Small intestine (tissue), 7 donors: ENCODE data around the gene SRGAP2C. TPM values are rescaled to one million over a fixed set of nuclear protein-coding genes. Genes with fewer than 3 reads are reported as not detected.
"Not testable (repeated sequence)": the region's sequence is repeated elsewhere in the genome, so short reads cannot be mapped to it uniquely, and the experiment has no call there.

Source experiments
- DNase-seq, 2 donors: peaks; one replicate each; pipeline versions ENCODE4 v3.0.0 to v3.0.0-alpha.2; 2013
- FAIRE-seq: peaks from 2 replicates; lab custom pipeline; 2012; peaks lifted over from hg19 to GRCh38; lab: Jason Lieb, UNC
- H3K27ac ChIP-seq, 3 donors: one replicate each; pipeline ENCODE4 v1.5.1; 2013; ENCODE audit warnings: low read length in 2 of 3, mild to moderate bottlenecking in 2 of 3, control low read depth in 1 of 3, inconsistent platforms in 1 of 3, low read depth in 1 of 3, moderate library complexity in 1 of 3
- H3K27me3 ChIP-seq, 3 donors: one replicate each; pipeline ENCODE4 v1.6.1; 2013; ENCODE audit warnings: low read length in 3 of 3, inconsistent platforms in 1 of 3; ENCODE audit not compliant: control insufficient read depth in 3 of 3, insufficient read depth in 3 of 3
- H3K36me3 ChIP-seq, 3 donors: one replicate each; pipeline ENCODE4 v1.6.1; 2013; ENCODE audit warnings: low read length in 3 of 3, inconsistent platforms in 1 of 3, low read depth in 1 of 3, mild to moderate bottlenecking in 1 of 3, moderate library complexity in 1 of 3; ENCODE audit not compliant: control insufficient read depth in 3 of 3, insufficient read depth in 2 of 3
- H3K4me1 ChIP-seq, 3 donors: one replicate each; pipeline ENCODE4 v1.6.1; 2013; ENCODE audit warnings: low read length in 2 of 3, inconsistent platforms in 1 of 3, low read depth in 1 of 3, mild to moderate bottlenecking in 1 of 3, moderate library complexity in 1 of 3; ENCODE audit not compliant: control insufficient read depth in 3 of 3, insufficient read depth in 2 of 3
- H3K4me3 ChIP-seq, 3 donors: one replicate each; pipeline ENCODE4 v1.5.1; 2013; ENCODE audit warnings: low read length in 3 of 3, control low read depth in 1 of 3, inconsistent platforms in 1 of 3, low read depth in 1 of 3, mild to moderate bottlenecking in 1 of 3, moderate library complexity in 1 of 3
- H3K9me3 ChIP-seq, 2 donors: one replicate each; pipeline ENCODE4 v1.6.1; 2013; ENCODE audit warnings: low read depth in 1 of 2, low read length in 1 of 2; ENCODE audit not compliant: control insufficient read depth in 2 of 2, insufficient read depth in 1 of 2
- WGBS, 3 donors: extraction: QIAGEN DNeasy Blood & Tissue Kit; methylation state at CpG; one replicate each; pipeline ENCODE4 v1.1.7; 2013; 5-methylcytosine and 5-hydroxymethylcytosine counted together
- polyA plus RNA-seq, 4 donors: library from polyadenylated mRNA; stranded (reverse) in 3 of 4; unstranded in 1 of 4; fragments of 200-250 nt in 3 of 4; fragments of 120-200 nt in 1 of 4; gene quantifications; one replicate each; pipeline versions ENCODE4 v1.2.1 to v1.2.3, GENCODE V29; 2013
- donor health status: healthy with polysubstance abuse.
- donor health status: control.
- donor health status: control.
- donor health status: Bipolar disorder and iron deficiency.
- donor health status: healthy.

The SRGAP2C gene
- polyA plus RNA-seq, 4 donors = 1.1 to 3.7 (median 2.2) TPM

DNA sequence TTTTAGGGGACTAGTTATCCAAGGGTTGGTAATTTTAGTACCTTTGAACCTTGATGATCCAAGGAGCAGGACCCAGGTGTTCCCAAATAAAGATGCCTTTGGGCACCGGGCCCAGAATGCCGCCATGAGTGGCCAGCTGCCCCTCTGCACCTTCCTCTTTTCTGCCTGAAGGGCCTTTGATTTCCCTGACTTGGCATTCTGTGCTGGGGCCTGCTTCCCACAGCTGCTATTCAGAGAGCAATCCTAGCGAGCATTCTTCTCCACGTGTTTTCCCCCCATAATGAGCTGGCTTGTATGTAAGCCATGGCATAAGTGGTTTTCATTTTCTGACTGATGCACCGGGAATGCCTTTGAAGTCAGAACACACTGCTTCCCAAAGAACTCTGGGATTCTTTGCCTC lies 184.1 kb downstream of the SRGAP2C start:
- not testable (repeated sequence) for DNase-seq, H3K4me3 ChIP-seq, FAIRE-seq, H3K9me3 ChIP-seq, H3K36me3 ChIP-seq, H3K4me1 ChIP-seq, H3K27me3 ChIP-seq, H3K27ac ChIP-seq
- no CpG with 5 or more reads among the region's 5 CpGs for whole genome bisulfite sequencing, 3 donors

DNA sequence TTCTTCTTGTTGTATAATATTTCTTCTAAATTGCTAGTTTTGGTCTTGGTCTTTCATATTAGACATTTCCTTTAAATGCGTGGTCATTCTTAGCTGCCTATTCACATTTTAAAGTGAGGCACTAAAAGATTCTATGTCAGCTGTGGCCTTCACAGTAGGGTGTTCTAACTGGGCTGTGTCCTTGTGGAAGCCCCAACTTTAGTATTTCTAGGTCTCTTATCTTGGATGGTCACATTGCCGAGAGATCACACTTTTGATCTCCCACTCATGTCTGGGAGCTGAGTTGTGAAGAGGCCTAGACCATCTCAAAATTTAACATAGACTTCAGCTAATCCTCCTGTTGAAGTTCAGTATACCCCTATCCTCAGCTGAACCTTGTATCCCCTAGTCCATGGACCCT lies 185.2 kb downstream of the SRGAP2C start:
- H3K27me3 ChIP-seq = not testable (repeated sequence)

DNA sequence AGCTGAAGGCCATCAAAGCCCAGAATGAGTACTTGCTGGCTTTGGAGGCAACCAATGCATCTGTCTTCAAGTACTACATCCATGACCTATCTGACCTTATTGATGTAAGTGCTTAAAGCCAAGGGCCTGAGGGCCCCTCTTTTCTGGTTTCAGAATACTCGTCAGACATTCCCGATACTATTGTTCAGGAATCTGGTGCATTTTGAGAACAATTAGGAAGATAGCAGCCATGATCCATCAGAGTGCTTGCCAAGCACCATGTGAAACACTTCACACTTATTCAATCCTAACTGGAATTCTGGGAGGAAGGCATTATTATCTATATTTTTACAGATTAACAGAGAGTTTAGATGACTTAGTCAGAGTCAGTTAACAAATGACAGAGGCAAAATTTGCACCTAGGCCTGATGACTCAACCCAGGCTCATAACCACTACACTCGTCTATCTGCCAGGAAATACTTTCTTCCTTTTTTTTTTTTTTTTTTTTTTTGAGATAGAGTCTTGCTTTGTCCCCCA lies 190.1 kb downstream of the SRGAP2C start:
- not testable (repeated sequence) for DNase-seq, H3K36me3 ChIP-seq, H3K4me3 ChIP-seq, FAIRE-seq, H3K27me3 ChIP-seq, H3K4me1 ChIP-seq, H3K27ac ChIP-seq, H3K9me3 ChIP-seq
- WGBS, 3 donors = 72 to 94% (median 86%) methylated on average over 2 of the region's 3 CpGs

More for the DNA sequence above, 185.2 kb downstream of the SRGAP2C start:
- not testable (repeated sequence) for H3K9me3 ChIP-seq, DNase-seq, H3K4me1 ChIP-seq, H3K36me3 ChIP-seq, H3K4me3 ChIP-seq, H3K27ac ChIP-seq, FAIRE-seq
- WGBS, 3 donors = 93 to 96% methylated on average over 1 to 2 of the region's 2 CpGs; no CpG with 5 or more reads in 1 of the 3 donors

DNA sequence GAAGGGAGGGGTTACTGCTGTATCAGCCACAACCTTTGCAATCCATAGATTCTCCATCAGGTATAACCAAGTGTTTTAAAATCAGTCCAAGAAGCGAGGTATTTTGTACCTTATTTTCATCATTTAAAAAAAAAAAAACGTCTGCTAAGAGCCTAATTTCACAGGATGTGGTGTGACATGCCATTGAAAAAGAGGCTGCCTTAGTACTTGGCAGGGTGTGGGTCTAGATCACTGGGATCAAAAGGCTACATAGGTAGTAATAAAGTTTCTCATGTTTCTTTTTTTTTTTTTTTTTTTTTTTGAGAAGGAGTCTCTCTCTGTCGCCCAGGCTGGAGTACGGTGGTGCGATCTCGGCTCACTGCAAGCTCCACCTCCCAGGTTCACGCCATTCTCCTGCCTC lies 192.2 kb downstream of the SRGAP2C start:
- 78 to 86% (median 78%) methylated on average over 2 to 3 of the region's 7 CpGs for WGBS, 3 donors
- not testable (repeated sequence) for H3K9me3 ChIP-seq, H3K27me3 ChIP-seq, H3K4me3 ChIP-seq, H3K36me3 ChIP-seq, FAIRE-seq, H3K27ac ChIP-seq, DNase-seq, H3K4me1 ChIP-seq

DNA sequence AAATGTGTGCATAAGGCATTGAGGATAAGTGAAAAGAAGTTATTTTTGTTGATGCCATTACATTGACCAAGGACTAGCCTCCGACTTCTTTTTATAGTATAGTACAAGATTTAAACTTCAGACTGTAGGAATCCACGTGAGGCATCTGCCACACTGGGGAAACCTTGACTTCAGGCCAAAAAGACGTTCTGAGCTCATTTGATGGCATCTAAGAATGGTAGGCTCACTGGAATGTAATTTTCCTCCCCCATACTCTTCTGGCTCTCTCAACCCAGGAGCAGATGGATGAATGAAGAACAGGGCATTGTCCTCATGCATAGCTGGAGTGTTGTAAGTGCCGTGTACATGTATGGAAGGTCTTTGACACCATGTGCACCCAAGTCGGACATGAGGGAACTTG lies 194.0 kb downstream of the SRGAP2C start:
- H3K27ac ChIP-seq, H3K27me3 ChIP-seq, H3K9me3 ChIP-seq, H3K4me3 ChIP-seq, DNase-seq, H3K36me3 ChIP-seq, H3K4me1 ChIP-seq, FAIRE-seq: not testable (repeated sequence)
- WGBS, 3 donors = 89 to 97% (median 95%) methylated on average over 5 of the region's 5 CpGs

DNA sequence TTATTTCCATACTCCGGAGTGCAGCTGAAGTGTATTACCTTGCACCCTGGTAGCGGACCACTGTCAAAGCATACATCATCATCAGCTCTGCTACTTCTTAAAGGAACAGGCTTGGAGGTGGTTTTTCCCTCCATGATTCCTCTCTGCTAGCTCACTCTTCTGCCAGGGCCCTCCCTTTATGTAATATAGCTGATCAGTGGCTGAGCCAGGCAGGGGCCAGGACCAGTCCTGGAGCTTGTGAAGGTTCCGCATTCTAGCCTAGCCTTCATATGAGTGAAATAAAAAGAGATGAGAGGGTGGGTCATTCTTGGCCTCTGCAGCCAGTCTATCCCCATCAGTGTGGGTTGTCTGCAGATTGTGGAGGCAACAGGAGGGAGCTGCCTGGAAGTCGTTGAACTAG lies 200.0 kb downstream of the SRGAP2C start:
- 81 to 93% (median 85%) methylated on average over 3 of the region's 4 CpGs for WGBS, 3 donors
- not testable (repeated sequence) for H3K36me3 ChIP-seq, H3K4me3 ChIP-seq, H3K9me3 ChIP-seq, H3K4me1 ChIP-seq, H3K27me3 ChIP-seq, FAIRE-seq, DNase-seq, H3K27ac ChIP-seq

DNA sequence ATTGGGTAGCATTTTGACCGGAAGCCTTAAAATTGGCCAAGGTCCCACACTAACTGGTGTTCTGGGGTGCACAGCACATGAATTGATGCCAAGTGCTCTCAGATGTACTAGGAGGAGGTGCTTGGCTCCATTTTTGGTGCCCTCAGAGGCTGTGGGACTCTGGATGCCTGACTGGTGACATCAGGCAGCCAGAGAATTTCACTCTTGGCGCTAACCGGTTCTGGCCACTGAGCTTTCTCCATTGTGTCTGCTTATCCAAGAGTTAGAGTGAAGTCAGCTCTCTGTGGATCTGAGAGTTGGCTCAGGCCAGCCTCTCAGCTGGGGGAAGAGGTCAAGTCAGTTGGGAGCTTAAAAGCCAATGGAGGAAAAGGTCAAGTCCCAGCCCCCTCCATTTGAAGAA lies 200.4 kb downstream of the SRGAP2C start:
- FAIRE-seq, H3K4me1 ChIP-seq, H3K27me3 ChIP-seq, H3K36me3 ChIP-seq, H3K27ac ChIP-seq, DNase-seq, H3K4me3 ChIP-seq, H3K9me3 ChIP-seq: not testable (repeated sequence)
- no CpG with 5 or more reads among the region's 3 CpGs for WGBS, 3 donors

DNA sequence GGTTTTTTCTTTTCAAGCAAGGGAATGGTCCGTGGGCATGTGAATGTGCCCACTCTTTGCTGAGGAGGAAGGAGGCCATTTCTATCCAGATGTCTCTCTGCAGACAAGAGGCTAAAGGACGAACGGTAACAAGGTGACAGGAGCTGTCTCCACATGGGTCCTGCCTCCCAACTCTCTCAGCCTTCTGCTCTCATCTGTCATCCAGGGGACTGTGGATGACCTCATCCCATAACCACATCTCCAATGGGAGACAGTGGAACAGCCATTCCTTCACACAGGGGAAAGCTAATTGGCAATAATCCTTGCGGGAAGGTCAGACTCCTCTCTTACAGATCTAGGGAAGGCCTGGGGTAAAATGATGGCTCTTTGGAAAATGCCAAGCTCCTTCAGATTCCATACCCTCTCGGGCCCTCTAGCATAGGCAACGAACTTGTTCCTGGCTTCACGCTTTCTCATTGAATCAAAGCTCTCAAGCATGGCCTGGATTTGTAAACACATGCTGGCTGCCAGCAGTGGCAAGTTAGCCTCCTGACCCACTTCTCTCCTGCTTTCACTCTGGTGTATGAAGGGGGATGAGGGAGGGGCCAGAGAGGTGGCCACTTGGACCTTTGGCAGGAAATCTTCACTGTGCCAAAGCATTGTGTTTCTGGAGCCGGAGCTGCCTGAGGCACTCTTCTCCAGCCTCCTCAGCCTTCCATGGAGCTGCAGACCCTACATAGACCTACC lies 201.0 kb downstream of the SRGAP2C start:
- H3K4me3 ChIP-seq, FAIRE-seq, H3K4me1 ChIP-seq, H3K9me3 ChIP-seq, H3K27ac ChIP-seq, DNase-seq, H3K36me3 ChIP-seq, H3K27me3 ChIP-seq: not testable (repeated sequence)
- WGBS, 3 donors = 83 to 100% (median 90%) methylated on average over 3 to 6 of the region's 8 CpGs
